Measurements from ENCODE around the gene PACRG.

GRCh38 chr6:163182696-163183095 is 454.9 kb downstream of the PACRG start:
- TF ChIP-seq CTCF (IDR thresholded peaks at IDR 0.05; ENCODE audit: control extremely low read depth in 1 of 3, insufficient read depth in 1 of 3, low read depth in 1 of 3, low read length in 3 of 3) (no peak), POLR2A (IDR thresholded peaks at IDR 0.05; ENCODE audit: control extremely low read depth in 1 of 2, low read depth in 2 of 2, low read length in 2 of 2) (no peak), EGR1 (IDR thresholded peaks at IDR 0.05; ENCODE audit: borderline replicate concordance, low read depth, low read length) (no peak), E2F6 (IDR thresholded peaks at IDR 0.05) (no peak), TEAD4 (IDR thresholded peaks at IDR 0.05; ENCODE audit: low read depth, low read length) (no peak), GABPA (IDR thresholded peaks at IDR 0.05; ENCODE audit: borderline replicate concordance, insufficient read depth, low read length) (no peak), JUND (IDR thresholded peaks at IDR 0.05; ENCODE audit: low read length) (no peak), SP2 (IDR thresholded peaks at IDR 0.05; ENCODE audit: low read length) (no peak), CEBPB (IDR thresholded peaks at IDR 0.05; ENCODE audit: low read depth, low read length) (no peak), SUZ12 (IDR thresholded peaks at IDR 0.05; ENCODE audit: low read length) (no peak)
